Osteocyte (in vitro differentiated cells): ENCODE results near the gene HSP90AA1. TPM values are rescaled to one million over a fixed set of nuclear protein-coding genes. Genes with fewer than 3 reads are reported as not detected.
A peak's percentile ranks its signal among the peaks of the same experiment; 100 is the strongest.
"Not testable (repeated sequence)": the region's sequence is repeated elsewhere in the genome, so short reads cannot be mapped to it uniquely, and the experiment has no call there.

ENCODE experiments used
- DNase-seq: peaks from one replicate; pipeline ENCODE4 v3.0.0; 2021; ENCODE audit warnings: mixed read lengths; ENCODE audit not compliant: unreplicated experiment; ENCODE audit errors: extremely low spot score
- H3K27ac Mint-ChIP-seq: one replicate; pipeline ENCODE4 v1.8.0; 2021; ENCODE audit warnings: mild to moderate bottlenecking, mixed read lengths; ENCODE audit not compliant: unreplicated experiment
- H3K27me3 Mint-ChIP-seq: one replicate; pipeline ENCODE4 v1.8.0; 2021; ENCODE audit warnings: mixed read lengths; ENCODE audit not compliant: unreplicated experiment
- H3K36me3 Mint-ChIP-seq: one replicate; pipeline ENCODE4 v1.8.0; 2021; ENCODE audit warnings: mixed read lengths; ENCODE audit not compliant: unreplicated experiment
- H3K4me1 Mint-ChIP-seq: one replicate; pipeline ENCODE4 v1.8.0; 2021; ENCODE audit warnings: mixed read lengths; ENCODE audit not compliant: unreplicated experiment
- H3K4me3 Mint-ChIP-seq: one replicate; pipeline ENCODE4 v1.8.0; 2021; ENCODE audit warnings: mild to moderate bottlenecking, moderate library complexity, mixed read lengths; ENCODE audit not compliant: unreplicated experiment
- H3K9me3 Mint-ChIP-seq: one replicate; pipeline ENCODE4 v1.8.0; 2021; ENCODE audit warnings: mixed read lengths; ENCODE audit not compliant: unreplicated experiment
- total RNA-seq: library from RNA; stranded (reverse); gene quantifications from 2 replicates; pipeline ENCODE4 v1.2.1, GENCODE V29; 2021
- TF ChIP-seq, protein P1 (sequence below): fragments of 200-600 bp; sonication (generic); IDR thresholded peaks from 2 replicates; pipeline ENCODE4 v1.5.0; 2021; ENCODE audit warnings: antibody characterized with exemption, mild to moderate bottlenecking, moderate library complexity

Gene HSP90AA1
- total RNA-seq, 1 donor from 2014 or later = 317 TPM

DNA sequence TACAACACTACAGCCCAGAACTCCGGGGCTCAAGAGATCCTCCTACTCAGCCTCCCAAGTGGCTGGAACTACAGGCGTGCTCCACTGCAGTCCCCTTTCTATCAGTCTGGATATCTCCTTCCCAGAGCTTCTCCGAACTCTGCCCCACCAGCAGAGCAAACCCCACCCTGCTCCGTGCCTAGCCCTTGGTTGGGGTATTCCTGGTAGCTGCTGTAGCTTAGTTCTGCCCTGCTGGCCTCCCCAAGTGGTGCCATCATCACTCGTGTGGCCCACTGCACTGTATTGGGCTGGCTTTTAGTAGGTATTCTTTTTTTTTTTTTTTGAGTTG is 9.5 kb downstream of the HSP90AA1 start:
- TF ChIP-seq, protein P1, sequence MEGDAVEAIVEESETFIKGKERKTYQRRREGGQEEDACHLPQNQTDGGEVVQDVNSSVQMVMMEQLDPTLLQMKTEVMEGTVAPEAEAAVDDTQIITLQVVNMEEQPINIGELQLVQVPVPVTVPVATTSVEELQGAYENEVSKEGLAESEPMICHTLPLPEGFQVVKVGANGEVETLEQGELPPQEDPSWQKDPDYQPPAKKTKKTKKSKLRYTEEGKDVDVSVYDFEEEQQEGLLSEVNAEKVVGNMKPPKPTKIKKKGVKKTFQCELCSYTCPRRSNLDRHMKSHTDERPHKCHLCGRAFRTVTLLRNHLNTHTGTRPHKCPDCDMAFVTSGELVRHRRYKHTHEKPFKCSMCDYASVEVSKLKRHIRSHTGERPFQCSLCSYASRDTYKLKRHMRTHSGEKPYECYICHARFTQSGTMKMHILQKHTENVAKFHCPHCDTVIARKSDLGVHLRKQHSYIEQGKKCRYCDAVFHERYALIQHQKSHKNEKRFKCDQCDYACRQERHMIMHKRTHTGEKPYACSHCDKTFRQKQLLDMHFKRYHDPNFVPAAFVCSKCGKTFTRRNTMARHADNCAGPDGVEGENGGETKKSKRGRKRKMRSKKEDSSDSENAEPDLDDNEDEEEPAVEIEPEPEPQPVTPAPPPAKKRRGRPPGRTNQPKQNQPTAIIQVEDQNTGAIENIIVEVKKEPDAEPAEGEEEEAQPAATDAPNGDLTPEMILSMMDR = no peak
- peaks cover 36% of the 10 kb centered on the region for H3K36me3 Mint-ChIP-seq
- H3K27ac Mint-ChIP-seq = peak overlapping the region; percentile 27
- no peaks in the 10 kb centered on the region for H3K9me3 Mint-ChIP-seq
- no peak for DNase-seq
- H3K27me3 Mint-ChIP-seq = no peaks in the 10 kb centered on the region
- H3K4me3 Mint-ChIP-seq = no peak overlapping the region
- H3K4me1 Mint-ChIP-seq = peaks cover 4% of the 10 kb centered on the region

DNA sequence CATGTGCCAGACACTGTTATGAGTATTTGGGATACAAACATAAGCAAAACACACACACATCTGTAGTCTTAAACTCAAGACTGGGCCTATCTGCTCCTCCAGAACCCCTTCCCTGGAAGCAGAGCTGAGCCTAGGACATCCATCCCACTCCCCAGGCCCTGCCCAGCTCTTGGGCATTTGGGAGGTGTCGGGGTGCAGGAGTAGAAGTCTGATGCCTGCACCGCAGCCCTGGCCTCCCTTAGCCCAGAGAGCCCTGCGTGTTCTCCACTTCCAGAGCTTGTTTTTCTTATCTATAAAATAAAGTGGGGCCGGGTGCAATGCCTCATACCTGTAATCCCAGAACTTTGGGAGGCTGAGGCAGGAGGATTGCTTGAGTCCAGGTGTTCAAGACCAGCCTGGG is 11.7 kb downstream of the HSP90AA1 start:
- Mint-ChIP-seq H3K27me3 (no peaks in the 10 kb centered on the region), H3K9me3 (no peaks in the 10 kb centered on the region), H3K4me1 (peaks cover 9% of the 10 kb centered on the region), H3K36me3 (peaks cover 17% of the 10 kb centered on the region), H3K27ac (no peak overlapping the region), H3K4me3 (no peak overlapping the region)
- DNase-seq = no peak
- TF ChIP-seq, protein P1 = no peak

DNA sequence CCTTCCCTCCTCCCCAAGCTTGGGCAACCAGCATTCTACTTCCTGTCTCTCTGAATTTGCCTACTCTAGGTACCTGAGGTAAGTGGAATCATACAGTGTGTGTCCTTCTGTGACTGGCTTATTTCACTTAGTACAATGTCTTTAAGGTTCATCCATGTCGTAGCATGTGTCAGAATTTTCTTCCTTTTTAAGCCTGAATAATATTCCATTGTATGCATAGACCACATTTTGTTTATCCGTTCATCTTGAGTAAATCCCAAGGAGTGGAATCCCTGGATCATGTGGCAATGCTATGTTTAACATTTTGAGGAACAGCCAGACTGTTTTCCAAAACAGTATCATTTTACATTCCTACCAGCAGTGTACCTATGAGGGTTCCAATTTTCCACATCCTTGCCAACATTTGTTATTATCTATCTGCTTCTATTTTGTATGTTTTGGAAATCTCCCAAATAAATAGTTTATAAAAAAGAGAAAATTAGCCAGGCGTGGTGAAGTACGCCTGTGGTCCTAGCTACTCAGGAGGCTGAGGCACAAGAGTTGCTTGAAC is 12.4 kb downstream of the HSP90AA1 start:
- TF ChIP-seq, protein P1 = no peak
- Mint-ChIP-seq H3K27me3 (no peaks in the 10 kb centered on the region), H3K4me1 (peaks cover 9% of the 10 kb centered on the region), H3K27ac (no peak overlapping the region), H3K9me3 (no peaks in the 10 kb centered on the region), H3K36me3 (peaks cover 12% of the 10 kb centered on the region), H3K4me3 (no peak overlapping the region)
- DNase-seq = no peak

GRCh38 chr14:102071283-102071998 is 15.4 kb downstream of the HSP90AA1 start:
- Mint-ChIP-seq H3K4me3 (no peak overlapping the region), H3K27ac (peak overlapping the region; percentile 35), H3K36me3 (peaks cover 3% of the 10 kb centered on the region), H3K27me3 (no peaks in the 10 kb centered on the region), H3K4me1 (peaks cover 9% of the 10 kb centered on the region), H3K9me3 (no peaks in the 10 kb centered on the region)
- TF ChIP-seq, protein P1 = no peak
- DNase-seq = no peak

DNA sequence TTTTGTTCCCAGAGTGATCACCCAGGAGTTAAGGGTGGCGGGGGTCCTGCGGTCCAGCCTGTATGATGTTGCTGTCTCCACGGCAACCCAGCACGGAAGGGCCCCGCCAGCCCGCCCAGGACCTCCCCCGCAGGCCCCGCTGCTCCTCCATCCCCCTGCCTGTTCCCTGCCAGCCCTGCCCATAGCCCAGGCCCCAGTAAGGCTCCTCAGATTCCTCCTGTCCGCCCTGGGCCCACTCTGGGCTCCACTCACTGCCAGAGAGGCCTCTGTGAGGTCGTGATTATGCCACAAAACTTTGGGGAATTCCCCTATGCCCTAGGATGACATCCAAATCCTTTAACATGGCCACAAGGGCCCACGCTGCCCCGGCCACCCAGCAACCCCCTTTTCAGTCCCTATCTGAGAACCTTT is 20.8 kb downstream of the HSP90AA1 start:
- H3K4me1 Mint-ChIP-seq = peaks cover 4% of the 10 kb centered on the region
- H3K36me3 Mint-ChIP-seq = no peaks in the 10 kb centered on the region
- no peaks in the 10 kb centered on the region for H3K27me3 Mint-ChIP-seq
- H3K4me3 Mint-ChIP-seq = no peak overlapping the region
- no peak for DNase-seq
- TF ChIP-seq, protein P1 = no peak
- no peaks in the 10 kb centered on the region for H3K9me3 Mint-ChIP-seq
- no peak overlapping the region for H3K27ac Mint-ChIP-seq

DNA sequence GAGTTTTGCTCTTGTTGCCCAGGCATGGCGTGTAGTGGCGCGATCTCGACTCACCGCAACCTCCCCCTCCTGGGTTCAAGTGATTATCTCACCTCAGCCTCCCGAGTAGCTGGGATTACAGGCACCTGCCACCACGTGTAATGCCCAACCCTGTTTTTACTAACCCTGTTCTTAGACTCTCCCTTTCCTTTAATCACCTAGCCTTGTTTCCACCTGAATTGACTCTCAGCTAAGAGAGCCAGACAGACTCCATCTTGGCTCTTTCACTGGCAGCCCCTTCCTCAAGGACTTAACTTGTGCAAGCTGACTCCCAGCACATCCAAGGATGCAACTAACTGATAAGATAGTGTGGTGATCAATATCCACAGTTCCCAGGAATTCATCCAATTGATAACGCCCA is 22.3 kb downstream of the HSP90AA1 start:
- H3K4me3 Mint-ChIP-seq, DNase-seq, H3K9me3 Mint-ChIP-seq, H3K27me3 Mint-ChIP-seq, H3K36me3 Mint-ChIP-seq, H3K27ac Mint-ChIP-seq, H3K4me1 Mint-ChIP-seq: not testable (repeated sequence)
